IMR-90 (cell line): ENCODE data around the gene ARPC1A. TPM values are rescaled to one million over a fixed set of nuclear protein-coding genes. Genes with fewer than 3 reads are reported as not detected.

Experiments
- ATAC-seq: fragments of 200-7000 bp; cut with Tn5 transposase; 2 replicates; pipeline ENCODE4 v1.9.1; 2020; ENCODE audit warnings: low read depth, mild to moderate bottlenecking, moderate library complexity
- BruUV-seq: library from RNA; stranded (reverse); fragments of 400-500 nt; replicated peaks from 2 replicates; lab custom pipeline; 2021; lab: Mats Ljungman, UMichigan
- CTCF ChIA-PET: fragments of 300-600 bp; formaldehyde crosslinking; extraction: SDS; loops from one replicate; lab custom pipeline; 2021; ENCODE audit warnings: antibody characterized with exemption; lab: Yijun Ruan, JAX
- POLR2A ChIA-PET: fragments of 300-600 bp; sonication (Branson Sonifier 250); formaldehyde crosslinking; loops from one replicate; lab custom pipeline; 2022; ENCODE audit warnings: antibody characterized with exemption; ENCODE audit not compliant: unreplicated experiment; lab: Charles Lee
- DNase-seq: peaks from one replicate; pipeline ENCODE4 v3.0.0; 2013
- H2AFZ ChIP-seq: replicated peaks from 2 replicates; pipeline ENCODE3; 2013; ENCODE audit warnings: low read length, mild to moderate bottlenecking; ENCODE audit not compliant: poor library complexity
- H2AK5ac ChIP-seq: 2 replicates; pipeline ENCODE4 v1.6.1; 2013; ENCODE audit warnings: low read depth, low read length, inconsistent platforms
- H2AK9ac ChIP-seq: replicated peaks from 2 replicates; pipeline ENCODE3; 2013; ENCODE audit warnings: mild to moderate bottlenecking, low read depth, low read length, moderate library complexity; ENCODE audit not compliant: poor library complexity
- H2BK120ac ChIP-seq: 2 replicates; pipeline ENCODE4 v1.6.1; 2013; ENCODE audit warnings: low read depth, low read length, inconsistent platforms
- H2BK15ac ChIP-seq: 3 replicates; pipeline ENCODE4 v1.6.1; 2013; ENCODE audit warnings: low read depth, low read length, inconsistent platforms
- H2BK20ac ChIP-seq: 2 replicates; pipeline ENCODE4 v1.6.1; 2013; ENCODE audit warnings: low read depth, mild to moderate bottlenecking, inconsistent platforms, low read length, moderate library complexity
- H2BK5ac ChIP-seq: 2 replicates; pipeline ENCODE4 v1.6.1; 2013; ENCODE audit warnings: mild to moderate bottlenecking, low read depth, low read length, inconsistent platforms; ENCODE audit not compliant: poor library complexity, severe bottlenecking
- H3K14ac ChIP-seq: replicated peaks from 2 replicates; pipeline ENCODE4 v1.6.1; 2013; ENCODE audit warnings: low read depth, low read length, inconsistent platforms
- H3K18ac ChIP-seq: 2 replicates; pipeline ENCODE4 v1.6.1; 2013; ENCODE audit warnings: low read depth, low read length, control low read depth
- H3K23ac ChIP-seq: 2 replicates; pipeline ENCODE4 v1.6.1; 2013; ENCODE audit warnings: low read depth, low read length, inconsistent platforms
- H3K27ac ChIP-seq: 2 replicates; pipeline ENCODE4 v1.5.1; 2013; ENCODE audit warnings: mild to moderate bottlenecking, control low read depth, low read length; ENCODE audit not compliant: insufficient read depth
- H3K27me3 ChIP-seq: 2 replicates; pipeline ENCODE4 v1.6.1; 2013; ENCODE audit warnings: low read length; ENCODE audit not compliant: control insufficient read depth, insufficient read depth
- H3K36me3 ChIP-seq: 2 replicates; pipeline ENCODE4 v1.6.1; 2013; ENCODE audit warnings: low read length, mixed read lengths; ENCODE audit not compliant: control insufficient read depth, insufficient read depth
- H3K4ac ChIP-seq: 2 replicates; pipeline ENCODE4 v1.6.1; 2013; ENCODE audit warnings: low read depth, low read length, inconsistent platforms
- H3K4me1 ChIP-seq: 2 replicates; pipeline ENCODE4 v1.6.1; 2013; ENCODE audit warnings: low read length, mixed read lengths; ENCODE audit not compliant: control insufficient read depth, insufficient read depth
- H3K4me2 ChIP-seq: 2 replicates; pipeline ENCODE4 v1.6.1; 2013; ENCODE audit warnings: low read depth, mild to moderate bottlenecking, control low read depth, low read length, moderate library complexity
- H3K4me3 ChIP-seq: 2 replicates; pipeline ENCODE4 v1.5.1; 2013; ENCODE audit warnings: low read depth, mild to moderate bottlenecking, control low read depth, low read length, moderate library complexity; ENCODE audit not compliant: insufficient read depth
- H3K56ac ChIP-seq: 2 replicates; pipeline ENCODE4 v1.6.1; 2013; ENCODE audit warnings: low read length, inconsistent platforms; ENCODE audit not compliant: insufficient read depth; ENCODE audit errors: extremely low read depth
- H3K79me1 ChIP-seq, 2 experiments: 2 replicates each; pipeline ENCODE4 v1.6.1; 2013; ENCODE audit warnings: low read length in 2 of 2, inconsistent platforms in 1 of 2, low read depth in 1 of 2
- H3K9ac ChIP-seq: 2 replicates; pipeline ENCODE4 v1.6.1; 2013; ENCODE audit warnings: low read depth, low read length, control low read depth
- H3K9me1 ChIP-seq: 2 replicates; pipeline ENCODE4 v1.6.1; 2013; ENCODE audit warnings: low read length, inconsistent platforms; ENCODE audit not compliant: insufficient read depth
- H3K9me3 ChIP-seq: 2 replicates; pipeline ENCODE4 v1.6.1; 2013; ENCODE audit warnings: low read length; ENCODE audit not compliant: control insufficient read depth, insufficient read depth
- H4K20me1 ChIP-seq: 2 replicates; pipeline ENCODE4 v1.6.1; 2013; ENCODE audit warnings: low read length, inconsistent platforms; ENCODE audit not compliant: insufficient read depth
- H4K5ac ChIP-seq: 2 replicates; pipeline ENCODE4 v1.6.1; 2013; ENCODE audit warnings: mild to moderate bottlenecking, low read depth, low read length, control low read depth
- H4K8ac ChIP-seq, 2 experiments: 2 replicates each; pipeline ENCODE4 v1.6.1; 2013; ENCODE audit warnings: low read depth in 2 of 2, low read length in 2 of 2, control low read depth in 1 of 2, inconsistent platforms in 1 of 2
- H4K91ac ChIP-seq: 2 replicates; pipeline ENCODE4 v1.6.1; 2013; ENCODE audit warnings: low read depth, low read length, inconsistent platforms; ENCODE audit not compliant: insufficient read depth
- CEBPB ChIP-seq: IDR thresholded peaks from 2 replicates; pipeline ENCODE4 v1.6.1; 2012; ENCODE audit warnings: low read depth, low read length, improper control_type of control experiment
- CHD1 ChIP-seq: IDR thresholded peaks from 2 replicates; pipeline ENCODE4 v1.6.1; 2012; ENCODE audit warnings: low read depth, low read length, improper control_type of control experiment
- CTCF ChIP-seq: conservative IDR thresholded peaks from 2 replicates; pipeline ENCODE4 v1.5.1; 2012; ENCODE audit warnings: mild to moderate bottlenecking, low read depth, low read length, improper control_type of control experiment
- ELK1 ChIP-seq: fragments of 150-350 bp; IDR thresholded peaks from 2 replicates; pipeline ENCODE4 v1.6.1; 2016; ENCODE audit warnings: low read depth, mild to moderate bottlenecking, low read length, moderate library complexity, borderline replicate concordance
- FOS ChIP-seq: fragments of 150-350 bp; IDR thresholded peaks from 2 replicates; pipeline ENCODE4 v1.6.1; 2016; ENCODE audit warnings: low read depth, low read length
- MAFK ChIP-seq: IDR thresholded peaks from 2 replicates; pipeline ENCODE4 v1.6.1; 2012; ENCODE audit warnings: low read depth, low read length, improper control_type of control experiment
- POLR2A ChIP-seq: IDR thresholded peaks from 2 replicates; pipeline ENCODE4 v1.6.1; 2012; ENCODE audit warnings: mild to moderate bottlenecking, low read depth, low read length
- RCOR1 ChIP-seq: IDR thresholded peaks from 2 replicates; pipeline ENCODE4 v1.6.1; 2012; ENCODE audit warnings: mild to moderate bottlenecking, low read length, improper control_type of control experiment; ENCODE audit not compliant: insufficient replicate concordance
- RFX5 ChIP-seq: IDR thresholded peaks from 2 replicates; pipeline ENCODE4 v1.8.0; 2012; ENCODE audit warnings: low read depth, mild to moderate bottlenecking, low read length, moderate library complexity
- WGBS, 2 experiments: methylation state at CpG; one replicate each; pipeline versions ENCODE4 v1.1.5 to v1.1.7; 2013; ENCODE audit warnings: missing lambda C conversion rate in 2 of 2; ENCODE audit not compliant: insufficient read length in 1 of 2; ENCODE audit errors: extremely low coverage in 2 of 2; 5-methylcytosine and 5-hydroxymethylcytosine counted together
- dilution Hi-C: fragments of 300-500 bp; cut with HindIII; formaldehyde crosslinking; loops from one replicate; pipeline ENCODE4 v1.14.3; 2018; ENCODE audit warnings: low sequenced_read_pairs; ENCODE audit not compliant: unreplicated experiment
- in situ Hi-C: fragments of 300-500 bp; cut with MboI; formaldehyde crosslinking; loops from 3 replicates; pipeline ENCODE4 v1.14.3; 2019; ENCODE audit warnings: low sequenced_read_pairs, inconsistent platforms, mixed read lengths
- intact Hi-C: fragments of 100-400 bp; cut with micrococcal nuclease; formaldehyde crosslinking; loops from 2 replicates; pipeline ENCODE4 v1.10.0; 2022
- polyA plus RNA-seq, 3 experiments: library from polyadenylated mRNA; depleted of rRNA; stranded (reverse); fragments of >200 nt; gene quantifications; 2 replicates each; pipeline ENCODE4 v1.2.3, GENCODE V29; 2012; ENCODE audit warnings: low replicate concordance in 1 of 3
- total RNA-seq: library from RNA; depleted of rRNA; stranded (reverse); fragments of >200 nt; gene quantifications from 2 replicates; pipeline ENCODE4 v1.2.3, GENCODE V29; 2012

The ARPC1A gene
- total and polyA plus RNA-seq, 2 of the 4 experiments (the other 2 are of a cell fraction): 253 to 327 TPM

- POLR2A ChIA-PET: no interaction called here
- Histone ChIP-seq H3K4ac (no peak overlapping the region), H3K23ac (no peak overlapping the region), H2BK120ac (no peak overlapping the region), H3K4me2 (no peak overlapping the region), H3K27me3 (no peaks in the 10 kb centered on the region), H3K27ac (no peak overlapping the region), H3K79me1 (peaks cover 13 to 59% of the 10 kb centered on the region in 2 experiments), H3K18ac (no peak overlapping the region), H4K91ac (no peak overlapping the region), H2AK5ac (no peak overlapping the region), H4K20me1 (peaks cover 67% of the 10 kb centered on the region), H3K4me1 (peaks cover 9% of the 10 kb centered on the region), H3K9me1 (peaks cover 3% of the 10 kb centered on the region), H2AK9ac (no peak overlapping the region), H3K9ac (no peak overlapping the region), H2AFZ (no peak overlapping the region), H4K8ac (no peak overlapping the region), H3K4me3 (no peak overlapping the region), H2BK5ac (no peak overlapping the region), H3K9me3 (no peaks in the 10 kb centered on the region), H3K56ac (no peak overlapping the region), H3K36me3 (peaks cover 74% of the 10 kb centered on the region), H2BK15ac (no peak overlapping the region), H4K5ac (no peak overlapping the region), H2BK20ac (no peak overlapping the region), H3K14ac (no peak overlapping the region)
- TF ChIP-seq ELK1: no peak
- no peak for TF ChIP-seq FOS
- no peak for TF ChIP-seq MAFK
- no peak for TF ChIP-seq CHD1
- TF ChIP-seq CEBPB: no peak
- no peak for TF ChIP-seq POLR2A
- no peak for TF ChIP-seq CTCF
- TF ChIP-seq RFX5: no peak
- TF ChIP-seq RCOR1: no peak
- DNase-seq (no peak), ATAC-seq (no peak)
- CTCF ChIA-PET: no interaction called here
- WGBS, 2 experiments: no CpG with 5 or more reads among the region's 4 CpGs
- intact Hi-C loops (no loop called here), in situ Hi-C loops (no loop called here), dilution Hi-C loops (no loop called here)
- no TSS peak for BruUV-seq
Observed at GRCh38 chr7:99394188-99394502, 68.4 kb downstream of the ARPC1A start.
